Upper lobe of right lung (tissue), 1 donor: Measurements from ENCODE around the gene DMRTC2. TPM values are rescaled to one million over a fixed set of nuclear protein-coding genes. Genes with fewer than 3 reads are reported as not detected.
A peak's percentile ranks its signal among the peaks of the same experiment; 100 is the strongest.

Experiments used
- ATAC-seq: fragments of 200-7000 bp; cut with Tn5 transposase; one replicate; pipeline ENCODE4 v1.9.1; 2020; ENCODE audit warnings: mild to moderate bottlenecking, moderate library complexity
- DNase-seq: peaks from one replicate; pipeline ENCODE4 v3.0.0-alpha.2; 2020
- H3K27ac ChIP-seq: fragments of 200-600 bp; one replicate; pipeline ENCODE4 v1.8.0; 2022
- H3K27me3 ChIP-seq: fragments of 200-600 bp; one replicate; pipeline ENCODE4 v1.8.0; 2022; ENCODE audit warnings: mild to moderate bottlenecking
- H3K36me3 ChIP-seq: fragments of 200-600 bp; one replicate; pipeline ENCODE4 v1.8.0; 2022
- H3K4me1 ChIP-seq: fragments of 200-600 bp; one replicate; pipeline ENCODE4 v1.8.0; 2022
- H3K4me3 ChIP-seq: fragments of 200-600 bp; one replicate; pipeline ENCODE4 v1.8.0; 2022; ENCODE audit warnings: mild to moderate bottlenecking
- H3K9me3 ChIP-seq: fragments of 200-600 bp; one replicate; pipeline ENCODE4 v1.8.0; 2022
- intact Hi-C: fragments of 100-400 bp; cut with DNase I; formaldehyde crosslinking; loops from one replicate; pipeline ENCODE4 v1.11.0; 2022
- total RNA-seq: library from RNA; stranded (reverse); fragmentation: NEBNext Ultra II Directional; extraction: Animal tissue kit (Norgen Biotek cat#: 25700); gene quantifications from one replicate; pipeline ENCODE4 v1.2.1, GENCODE V29; 2021
- TF ChIP-seq, protein P1 (sequence below): fragments of 200-600 bp; IDR thresholded peaks from one replicate; pipeline ENCODE4 v1.8.0; 2022; ENCODE audit warnings: antibody characterized with exemption
- donor health status: DM: no; HTN: yes; CAD: no; lungs with severe emphysema.

The DMRTC2 gene
- total RNA-seq, 1 donor from 2014 or later, result not detected

DNA sequence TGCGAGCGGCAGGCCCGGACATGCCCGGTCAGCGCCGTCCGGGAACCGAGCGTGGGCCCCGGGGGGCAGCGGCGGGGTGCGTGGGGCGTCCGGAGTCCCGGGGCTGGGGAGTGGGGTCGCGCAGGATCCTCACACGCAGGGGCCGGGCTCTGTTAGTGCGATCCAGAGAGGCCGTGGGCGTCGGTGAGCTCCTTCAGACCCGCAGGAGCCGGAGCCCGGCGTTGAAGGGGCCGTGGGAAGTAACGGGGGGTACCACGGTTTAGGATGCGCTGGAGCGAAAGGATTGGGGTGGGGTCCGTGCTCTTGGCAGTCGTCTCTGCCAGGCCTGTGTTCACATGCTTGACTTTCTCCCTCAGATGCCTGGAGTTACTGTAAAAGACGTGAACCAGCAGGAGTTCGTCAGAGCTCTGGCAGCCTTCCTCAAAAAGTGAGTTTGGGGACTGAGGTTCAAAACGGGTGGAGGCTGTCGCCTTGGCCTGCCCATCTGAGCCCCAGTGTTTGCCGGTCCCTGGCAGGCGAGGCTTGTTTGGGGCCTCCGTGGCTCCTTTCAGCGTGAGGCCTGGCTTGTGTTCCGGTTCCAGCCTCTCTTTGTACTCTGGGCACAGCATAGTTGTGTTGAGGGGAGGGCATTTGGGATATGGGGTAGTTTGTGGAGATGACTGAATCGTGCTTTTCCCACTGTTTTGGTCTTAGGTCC lies 15.7 kb downstream of the DMRTC2 start:
- peak overlapping the region; percentile 92 for H3K27ac ChIP-seq
- intact Hi-C loops, result loop anchor here (10.0 kb wide), 1 partner anchor 74 kb away; no protein-coding TSS in a partner anchor
- no peaks in the 10 kb centered on the region for H3K9me3 ChIP-seq
- ATAC-seq (no peak), DNase-seq (no peak)
- peak overlapping the region; percentile 92 for H3K4me3 ChIP-seq
- H3K4me1 ChIP-seq, result peaks cover 41% of the 10 kb centered on the region
- peaks cover 45% of the 10 kb centered on the region for H3K36me3 ChIP-seq
- TF ChIP-seq, protein P1, sequence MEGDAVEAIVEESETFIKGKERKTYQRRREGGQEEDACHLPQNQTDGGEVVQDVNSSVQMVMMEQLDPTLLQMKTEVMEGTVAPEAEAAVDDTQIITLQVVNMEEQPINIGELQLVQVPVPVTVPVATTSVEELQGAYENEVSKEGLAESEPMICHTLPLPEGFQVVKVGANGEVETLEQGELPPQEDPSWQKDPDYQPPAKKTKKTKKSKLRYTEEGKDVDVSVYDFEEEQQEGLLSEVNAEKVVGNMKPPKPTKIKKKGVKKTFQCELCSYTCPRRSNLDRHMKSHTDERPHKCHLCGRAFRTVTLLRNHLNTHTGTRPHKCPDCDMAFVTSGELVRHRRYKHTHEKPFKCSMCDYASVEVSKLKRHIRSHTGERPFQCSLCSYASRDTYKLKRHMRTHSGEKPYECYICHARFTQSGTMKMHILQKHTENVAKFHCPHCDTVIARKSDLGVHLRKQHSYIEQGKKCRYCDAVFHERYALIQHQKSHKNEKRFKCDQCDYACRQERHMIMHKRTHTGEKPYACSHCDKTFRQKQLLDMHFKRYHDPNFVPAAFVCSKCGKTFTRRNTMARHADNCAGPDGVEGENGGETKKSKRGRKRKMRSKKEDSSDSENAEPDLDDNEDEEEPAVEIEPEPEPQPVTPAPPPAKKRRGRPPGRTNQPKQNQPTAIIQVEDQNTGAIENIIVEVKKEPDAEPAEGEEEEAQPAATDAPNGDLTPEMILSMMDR, result no peak
- no peaks in the 10 kb centered on the region for H3K27me3 ChIP-seq

DNA sequence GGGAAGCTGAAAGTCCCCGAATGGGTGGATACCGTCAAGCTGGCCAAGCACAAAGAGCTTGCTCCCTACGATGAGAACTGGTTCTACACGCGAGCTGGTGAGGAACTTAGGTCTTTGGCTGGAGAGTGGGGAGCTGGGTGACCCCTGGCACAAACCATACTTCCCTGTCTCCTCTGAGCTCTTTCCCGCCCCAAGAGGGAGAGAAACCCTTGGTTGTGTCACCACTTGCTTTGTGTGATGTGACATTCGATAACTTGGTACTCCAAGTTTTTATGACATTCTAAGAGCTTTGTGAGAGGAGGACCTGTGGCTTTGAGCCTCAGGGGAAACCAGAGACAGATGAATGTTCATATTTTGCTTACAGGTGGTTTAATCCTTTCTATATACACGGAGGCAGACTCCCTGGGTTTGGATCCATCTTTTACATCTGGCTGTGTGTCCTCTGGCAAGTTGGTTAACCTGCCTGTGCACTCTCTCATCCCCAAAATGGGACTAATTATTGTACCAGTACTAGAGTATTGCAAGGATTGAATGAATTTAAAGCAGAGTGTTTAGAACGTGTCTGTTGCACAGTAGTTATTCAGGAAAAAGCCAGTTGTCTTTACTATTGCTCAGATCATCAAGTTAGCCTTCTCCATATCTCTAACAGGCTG lies 16.4 kb downstream of the DMRTC2 start:
- H3K27me3 ChIP-seq, result no peaks in the 10 kb centered on the region
- peak overlapping the region; percentile 92 for H3K27ac ChIP-seq
- TF ChIP-seq, protein P1, result no peak
- H3K4me3 ChIP-seq, result peak overlapping the region; percentile 92
- peaks cover 52% of the 10 kb centered on the region for H3K36me3 ChIP-seq
- no peaks in the 10 kb centered on the region for H3K9me3 ChIP-seq
- H3K4me1 ChIP-seq, result peaks cover 41% of the 10 kb centered on the region
- ATAC-seq, result no peak
- intact Hi-C loops, result loop anchor here (10.0 kb wide), 1 partner anchor 74 kb away; no protein-coding TSS in a partner anchor
- DNase-seq, result no peak

DNA sequence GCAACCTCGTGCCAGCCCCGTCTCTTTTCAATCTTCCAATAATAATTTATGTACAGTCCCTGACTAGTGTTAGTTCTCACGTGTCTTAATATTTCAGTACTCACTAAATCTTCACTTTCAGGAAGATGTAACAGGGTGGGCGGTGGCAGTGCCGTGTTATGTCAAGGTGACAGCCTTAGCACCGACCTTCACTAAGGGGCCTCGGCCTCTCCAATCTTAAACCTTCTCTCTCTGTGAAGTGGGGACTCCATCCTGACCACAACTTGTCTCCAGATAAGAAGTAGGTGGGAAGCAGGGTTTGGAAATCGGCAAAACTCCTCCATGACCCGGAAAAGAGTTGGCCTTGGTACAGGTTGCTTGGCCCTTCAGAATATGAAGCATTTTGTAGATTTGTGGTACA lies 17.0 kb downstream of the DMRTC2 start:
- ATAC-seq, result no peak
- intact Hi-C loops, result loop anchor here (10.0 kb wide), 1 partner anchor 73 kb away; no protein-coding TSS in a partner anchor
- H3K36me3 ChIP-seq, result peaks cover 57% of the 10 kb centered on the region

DNA sequence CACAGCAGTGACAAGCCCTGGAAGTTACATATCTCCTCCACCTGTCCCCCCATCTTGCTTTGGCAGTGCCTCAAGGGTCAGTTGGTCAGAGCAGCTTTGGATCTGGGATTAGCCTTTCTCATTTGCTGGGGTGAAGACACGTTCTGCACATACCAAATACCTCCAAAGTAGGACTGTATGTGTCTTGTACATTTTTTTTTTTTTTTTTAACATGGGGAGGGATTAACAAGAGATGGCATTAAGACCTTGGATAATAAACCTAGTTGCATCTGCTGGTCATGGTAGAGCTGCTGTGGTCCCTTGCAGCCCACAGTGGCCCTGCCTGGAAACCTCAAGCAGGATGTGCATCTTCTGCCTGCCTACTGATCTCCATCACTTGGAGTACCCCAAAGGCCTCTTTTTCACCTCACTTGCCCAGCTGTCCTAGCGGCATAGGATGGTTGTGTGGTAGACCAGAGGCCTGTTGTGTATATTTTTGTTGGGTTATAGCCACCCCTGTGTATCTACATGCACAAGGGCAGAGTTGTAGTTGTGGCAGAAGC lies 17.7 kb downstream of the DMRTC2 start:
- no peak for ATAC-seq
- peaks cover 48% of the 10 kb centered on the region for H3K4me1 ChIP-seq
- peak overlapping the region; percentile 92 for H3K4me3 ChIP-seq
- H3K27me3 ChIP-seq, result no peaks in the 10 kb centered on the region
- H3K9me3 ChIP-seq, result no peaks in the 10 kb centered on the region
- intact Hi-C loops, result loop anchor here (10.0 kb wide), 1 partner anchor 72 kb away; no protein-coding TSS in a partner anchor
- TF ChIP-seq, protein P1, result no peak
- peaks cover 64% of the 10 kb centered on the region for H3K36me3 ChIP-seq
- no peak overlapping the region for H3K27ac ChIP-seq
- DNase-seq, result no peak

More for the DNA sequence above, 17.0 kb downstream of the DMRTC2 start:
- Histone ChIP-seq H3K27me3 (no peaks in the 10 kb centered on the region), H3K4me3 (peak overlapping the region; percentile 92), H3K9me3 (no peaks in the 10 kb centered on the region), H3K4me1 (peaks cover 41% of the 10 kb centered on the region), H3K27ac (no peak overlapping the region)
- no peak for DNase-seq
- TF ChIP-seq, protein P1, result no peak

DNA sequence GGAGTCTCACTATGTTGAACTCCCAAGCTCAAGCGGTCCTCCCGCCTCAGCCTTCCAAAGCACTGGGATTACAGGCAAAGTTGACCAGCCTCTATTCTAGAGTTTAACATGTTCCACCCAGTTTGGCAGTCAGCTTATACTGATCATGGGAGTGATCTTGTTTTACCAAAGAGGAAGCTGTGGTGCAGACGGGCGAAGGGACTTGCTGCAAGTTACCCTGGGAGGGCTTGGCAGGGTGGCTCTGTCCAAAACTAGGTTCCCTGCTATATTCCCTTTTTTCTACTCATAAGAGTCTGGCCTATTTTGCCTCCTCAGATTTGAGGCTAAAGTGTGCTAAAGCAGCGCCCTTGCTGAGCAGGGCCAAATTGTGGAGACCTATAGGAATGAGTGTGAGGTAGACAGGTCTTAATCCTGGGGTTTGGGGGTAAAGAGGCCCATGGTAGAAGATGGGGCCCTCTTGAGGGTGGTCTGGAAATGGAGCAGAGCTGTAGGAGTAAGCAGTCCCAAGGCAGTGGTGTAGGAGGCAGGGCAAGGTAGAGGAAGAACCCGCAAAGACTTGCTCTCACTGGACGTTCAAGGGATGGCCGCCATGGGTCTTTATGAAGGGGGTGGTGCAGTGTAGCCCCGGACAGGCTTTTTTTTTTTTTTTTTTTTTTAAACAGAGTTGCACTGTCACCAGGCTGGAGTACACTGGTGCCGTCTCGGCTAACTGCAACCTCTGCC lies 18.5 kb downstream of the DMRTC2 start:
- Histone ChIP-seq H3K27me3 (no peaks in the 10 kb centered on the region), H3K36me3 (peaks cover 72% of the 10 kb centered on the region), H3K4me1 (peaks cover 57% of the 10 kb centered on the region), H3K27ac (no peak overlapping the region), H3K9me3 (no peaks in the 10 kb centered on the region), H3K4me3 (no peak overlapping the region)
- ATAC-seq, result no peak
- intact Hi-C loops, result loop anchor here (10.0 kb wide), 1 partner anchor 71 kb away; no protein-coding TSS in a partner anchor
- TF ChIP-seq, protein P1, result no peak
- no peak for DNase-seq
